ENCODE results near the gene RACGAP1. TPM values are rescaled to one million over a fixed set of nuclear protein-coding genes. Genes with fewer than 3 reads are reported as not detected.

The RACGAP1 gene
- total RNA-seq, 4 donors from 2014 or later = 5.5 to 18.5 (median 15.0) TPM

DNA sequence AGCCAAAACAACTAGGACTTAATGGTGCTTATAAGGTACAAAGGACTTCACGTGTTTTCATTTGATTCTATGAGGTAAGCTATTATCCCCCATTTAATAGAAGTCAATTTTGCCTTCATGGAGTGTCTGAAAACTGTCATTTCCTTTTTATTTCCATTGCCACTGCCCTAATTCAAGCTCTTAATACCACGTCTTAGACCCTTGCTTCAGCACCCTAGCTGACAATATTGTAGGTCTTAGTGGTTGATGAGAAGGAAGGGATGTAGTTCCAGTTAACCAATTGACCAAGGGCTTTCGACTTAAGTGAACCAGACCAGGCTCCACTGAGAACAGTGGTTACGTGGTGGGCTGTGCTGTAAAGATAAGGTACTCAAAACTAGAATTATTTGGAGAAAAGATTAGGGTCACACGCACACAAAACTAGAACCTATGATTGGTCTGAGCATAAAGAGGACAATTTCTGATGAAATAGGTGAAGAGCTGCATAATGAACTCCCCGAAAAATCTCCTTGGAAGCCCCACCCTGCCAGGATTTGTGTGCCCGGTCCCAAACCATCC, 22.5 kb upstream of the RACGAP1 start:
- TF ChIP-seq CTCF (IDR thresholded peaks at IDR 0.05; ENCODE audit: low read depth) = no peak

DNA sequence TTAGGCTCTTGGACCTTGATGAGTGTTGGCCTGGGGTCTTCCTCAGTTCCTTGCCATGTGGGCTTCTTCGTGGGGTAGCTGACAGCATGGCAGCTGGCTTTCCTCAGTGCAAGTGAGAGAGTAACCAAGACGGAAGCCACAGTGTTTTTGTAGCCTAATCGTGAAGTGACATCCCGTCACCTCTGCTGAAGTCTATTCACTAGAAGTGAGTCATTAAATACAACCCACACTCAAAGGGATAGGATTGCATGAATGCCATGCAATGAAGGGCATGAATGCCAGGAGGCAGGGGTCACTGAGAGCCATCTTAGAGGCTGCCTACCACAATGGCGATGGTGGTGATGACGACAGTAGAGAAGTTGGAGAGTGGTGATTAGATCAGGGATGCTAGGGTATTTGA, 18.6 kb upstream of the RACGAP1 start:
- TF ChIP-seq CTCF (IDR thresholded peaks at IDR 0.05; ENCODE audit: low read depth) = no peak

- TF ChIP-seq CTCF (IDR thresholded peaks at IDR 0.05; ENCODE audit: low read depth) = no peak
Measured at GRCh38 chr12:50043308-50043707, 18.0 kb upstream of the RACGAP1 start.

DNA sequence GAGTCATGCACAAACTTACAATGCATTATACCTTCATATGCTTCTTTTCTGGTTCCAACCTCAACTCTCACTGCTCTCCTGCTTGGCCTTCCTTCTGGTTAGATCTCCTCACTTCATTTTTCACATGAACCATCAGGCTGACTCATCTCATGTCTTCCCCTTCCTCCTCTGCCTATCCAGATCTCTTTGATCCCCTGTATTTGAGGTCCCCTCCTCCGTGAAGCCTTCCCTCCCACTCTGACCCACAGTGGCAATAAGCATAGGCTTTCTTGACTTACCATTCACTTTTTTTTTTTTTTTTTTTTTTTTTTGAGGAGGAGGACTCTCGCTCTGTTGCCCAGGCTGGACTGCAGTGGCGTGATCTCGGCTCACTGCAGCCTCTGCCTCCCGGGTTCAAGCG, 17.4 kb upstream of the RACGAP1 start:
- no peak for TF ChIP-seq CTCF (IDR thresholded peaks at IDR 0.05; ENCODE audit: low read depth)

- TF ChIP-seq CTCF (IDR thresholded peaks at IDR 0.05; ENCODE audit: low read depth) = no peak
Measured at GRCh38 chr12:50041962-50042361, 16.7 kb upstream of the RACGAP1 start.

- TF ChIP-seq CTCF (IDR thresholded peaks at IDR 0.05; ENCODE audit: low read depth) = no peak
Measured at GRCh38 chr12:50041062-50041860, 16.0 kb upstream of the RACGAP1 start.

GRCh38 chr12:50040657-50041056, 15.4 kb upstream of the RACGAP1 start:
- no peak for TF ChIP-seq CTCF (IDR thresholded peaks at IDR 0.05; ENCODE audit: low read depth)
